OCI-LY3 (cell line): ENCODE measurements around the gene AKAP9.
"Not testable (repeated sequence)": the region's sequence is repeated elsewhere in the genome, so short reads cannot be mapped to it uniquely, and the experiment has no call there.

Source experiments
- H2AFZ ChIP-seq: fragments of 200-600, 300-600 bp; shearing (Covaris generic); 2 replicates; pipeline ENCODE4 v1.6.0; 2014; ENCODE audit warnings: antibody characterized with exemption, low read depth, low read length
- H3K27ac ChIP-seq: fragments of 200-600, 300-600 bp; sonication (generic); 2 replicates; pipeline ENCODE4 v1.5.1; 2014; ENCODE audit warnings: mild to moderate bottlenecking, low read length, moderate library complexity, mixed read lengths
- H3K27me3 ChIP-seq: fragments of 200-600, 300-600 bp; sonication (generic); 2 replicates; pipeline ENCODE4 v1.6.1; 2014; ENCODE audit warnings: low read depth, low read length, mixed read lengths
- H3K36me3 ChIP-seq: fragments of 200-600, 300-600 bp; sonication (generic); replicated peaks from 2 replicates; pipeline ENCODE3; 2014; ENCODE audit warnings: low read depth, low read length, mixed read lengths
- H3K4me1 ChIP-seq: fragments of 300-600, 200-600 bp; sonication (generic); 2 replicates; pipeline ENCODE4 v1.6.1; 2014; ENCODE audit warnings: low read length, mixed read lengths
- H3K4me2 ChIP-seq: fragments of 200-600, 300-600 bp; sonication (generic); 2 replicates; pipeline ENCODE4 v1.6.1; 2014; ENCODE audit warnings: low read length, mixed read lengths
- H3K4me3 ChIP-seq: fragments of 300-600, 200-600 bp; sonication (generic); 2 replicates; pipeline ENCODE4 v1.5.1; 2014; ENCODE audit warnings: antibody characterized with exemption, mild to moderate bottlenecking, low read length, moderate library complexity
- H3K79me2 ChIP-seq: fragments of 300-600, 200-600 bp; shearing (Covaris generic); 2 replicates; pipeline ENCODE4 v1.6.1; 2014; ENCODE audit warnings: mild to moderate bottlenecking, low read length, mixed read lengths
- H3K9ac ChIP-seq: fragments of 300-600, 200-600 bp; shearing (Covaris generic); 2 replicates; pipeline ENCODE4 v1.6.0; 2014; ENCODE audit warnings: mild to moderate bottlenecking, low read length, moderate library complexity
- H3K9me3 ChIP-seq: fragments of 200-600, 300-600 bp; shearing (Covaris generic); 2 replicates; pipeline ENCODE4 v1.6.1; 2014; ENCODE audit warnings: low read length, mixed read lengths; ENCODE audit not compliant: insufficient read depth
- H4K20me1 ChIP-seq: fragments of 200-600, 300-600 bp; sonication (generic); 2 replicates; pipeline ENCODE4 v1.6.1; 2016; ENCODE audit warnings: low read length, mixed read lengths; ENCODE audit not compliant: insufficient read depth
- EZH2phosphoT487 ChIP-seq: fragments of 200-600 bp; shearing (Covaris generic); IDR thresholded peaks from 2 replicates; pipeline ENCODE4 v1.6.1; 2018; ENCODE audit warnings: antibody characterized with exemption, mixed run types, low read depth
- TF ChIP-seq, protein P1 (sequence below): fragments of 200-600, 300-600 bp; sonication (generic); IDR thresholded peaks from 2 replicates; pipeline ENCODE4 v1.5.1; 2014; ENCODE audit warnings: antibody characterized with exemption, low read length, low read depth

The AKAP9 gene

DNA sequence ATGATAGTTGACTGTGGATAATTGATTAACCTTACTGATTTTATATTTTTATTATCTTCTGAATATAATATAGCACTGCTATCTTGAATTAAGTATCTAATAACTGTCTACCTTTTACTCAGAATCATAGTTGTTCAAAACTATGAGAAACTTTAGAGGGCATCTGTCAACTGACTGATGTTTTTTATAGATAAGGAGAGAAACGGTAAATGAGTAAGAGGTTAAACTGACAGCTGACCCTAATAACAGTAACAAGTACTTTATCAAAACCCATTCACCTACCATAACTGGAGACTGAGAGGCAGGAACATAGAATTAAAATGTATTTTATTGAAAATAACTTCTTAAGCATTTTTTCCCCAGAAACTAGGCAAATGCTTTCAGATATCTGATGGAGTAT lies 131.5 kb downstream of the AKAP9 start:
- Histone ChIP-seq H3K27ac (no peak overlapping the region), H3K4me1 (peaks cover 6% of the 10 kb centered on the region; the same call in 1 of the 2 replicates), H3K27me3 (no peaks in the 10 kb centered on the region), H3K36me3 (no peaks in the 10 kb centered on the region), H3K9me3 (no peaks in the 10 kb centered on the region), H3K9ac (no peak overlapping the region), H3K79me2 (no peaks in the 10 kb centered on the region), H2AFZ (no peak overlapping the region), H3K4me2 (no peak overlapping the region), H3K4me3 (no peak overlapping the region), H4K20me1 (no peaks in the 10 kb centered on the region)
- TF ChIP-seq, protein P1, sequence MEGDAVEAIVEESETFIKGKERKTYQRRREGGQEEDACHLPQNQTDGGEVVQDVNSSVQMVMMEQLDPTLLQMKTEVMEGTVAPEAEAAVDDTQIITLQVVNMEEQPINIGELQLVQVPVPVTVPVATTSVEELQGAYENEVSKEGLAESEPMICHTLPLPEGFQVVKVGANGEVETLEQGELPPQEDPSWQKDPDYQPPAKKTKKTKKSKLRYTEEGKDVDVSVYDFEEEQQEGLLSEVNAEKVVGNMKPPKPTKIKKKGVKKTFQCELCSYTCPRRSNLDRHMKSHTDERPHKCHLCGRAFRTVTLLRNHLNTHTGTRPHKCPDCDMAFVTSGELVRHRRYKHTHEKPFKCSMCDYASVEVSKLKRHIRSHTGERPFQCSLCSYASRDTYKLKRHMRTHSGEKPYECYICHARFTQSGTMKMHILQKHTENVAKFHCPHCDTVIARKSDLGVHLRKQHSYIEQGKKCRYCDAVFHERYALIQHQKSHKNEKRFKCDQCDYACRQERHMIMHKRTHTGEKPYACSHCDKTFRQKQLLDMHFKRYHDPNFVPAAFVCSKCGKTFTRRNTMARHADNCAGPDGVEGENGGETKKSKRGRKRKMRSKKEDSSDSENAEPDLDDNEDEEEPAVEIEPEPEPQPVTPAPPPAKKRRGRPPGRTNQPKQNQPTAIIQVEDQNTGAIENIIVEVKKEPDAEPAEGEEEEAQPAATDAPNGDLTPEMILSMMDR: no peak
- TF ChIP-seq EZH2phosphoT487: no peak

DNA sequence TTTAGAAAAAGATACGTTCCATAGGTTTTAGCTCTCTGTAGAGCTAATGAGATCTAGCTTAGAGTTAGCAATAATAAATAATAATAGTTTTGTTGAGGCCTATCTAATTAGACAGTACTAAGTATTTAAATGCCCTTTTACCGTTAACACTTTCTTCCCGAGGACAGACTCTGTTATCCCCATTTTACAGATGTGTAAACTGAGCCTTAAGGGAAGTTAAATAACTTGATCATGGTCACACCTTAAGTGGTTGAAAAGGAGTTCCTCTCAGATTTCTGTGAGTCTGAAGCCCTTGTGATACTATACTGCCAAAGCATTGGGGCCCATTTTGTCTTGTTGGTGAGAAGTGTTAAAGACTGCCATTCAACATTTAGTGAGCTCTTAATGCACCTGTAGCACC lies 132.0 kb downstream of the AKAP9 start:
- Histone ChIP-seq H3K79me2 (no peaks in the 10 kb centered on the region), H2AFZ (no peak overlapping the region), H3K36me3 (peaks cover 4% of the 10 kb centered on the region), H3K9ac (no peak overlapping the region), H3K4me1 (peaks cover 6% of the 10 kb centered on the region; the same call in 1 of the 2 replicates), H3K27me3 (no peaks in the 10 kb centered on the region), H3K4me2 (no peak overlapping the region), H3K9me3 (no peaks in the 10 kb centered on the region), H3K27ac (no peak overlapping the region), H4K20me1 (no peaks in the 10 kb centered on the region), H3K4me3 (no peak overlapping the region)
- TF ChIP-seq, protein P1: no peak
- no peak for TF ChIP-seq EZH2phosphoT487

DNA sequence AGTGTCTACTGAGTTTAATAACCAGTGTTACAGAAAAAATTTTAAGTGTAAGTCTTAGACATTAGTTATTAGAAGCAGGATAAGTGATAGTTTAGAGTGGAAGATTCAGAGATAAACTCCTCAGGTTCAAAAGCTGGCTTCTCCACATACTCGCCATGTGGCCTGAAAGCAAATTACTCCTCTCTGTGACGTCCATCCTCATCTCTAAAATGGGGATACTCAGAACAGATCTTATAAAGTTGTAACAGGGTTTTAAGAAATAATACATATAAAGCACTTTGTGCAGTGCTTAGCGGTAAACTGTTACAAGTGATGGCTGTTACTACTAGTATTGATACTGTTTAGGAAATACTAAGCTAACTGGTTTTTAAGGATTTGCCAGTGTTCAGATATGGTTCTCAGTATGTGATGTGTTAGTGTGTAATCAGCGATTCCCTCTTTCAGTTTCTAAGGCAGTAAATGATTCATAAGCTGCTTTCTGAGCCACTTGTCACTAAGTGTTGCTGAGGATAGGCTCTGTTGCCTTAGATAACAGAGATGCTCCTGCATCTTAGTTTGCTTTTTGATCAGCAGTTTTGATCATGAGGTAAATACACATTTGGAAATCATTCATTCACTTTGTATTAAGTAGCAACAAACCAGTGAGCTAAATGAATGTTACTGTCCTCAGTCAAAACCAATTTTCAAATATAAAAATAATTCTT lies 134.9 kb downstream of the AKAP9 start:
- H3K4me2 ChIP-seq: no peak overlapping the region
- no peaks in the 10 kb centered on the region for H3K9me3 ChIP-seq
- H3K4me1 ChIP-seq: peaks cover 6% of the 10 kb centered on the region; the same call in 1 of the 2 replicates
- H3K9ac ChIP-seq: no peak overlapping the region
- H3K27me3 ChIP-seq: no peaks in the 10 kb centered on the region
- no peak overlapping the region for H3K4me3 ChIP-seq
- H2AFZ ChIP-seq: no peak overlapping the region
- TF ChIP-seq, protein P1: no peak
- TF ChIP-seq EZH2phosphoT487: no peak
- H4K20me1 ChIP-seq: no peaks in the 10 kb centered on the region
- no peak overlapping the region for H3K27ac ChIP-seq
- no peaks in the 10 kb centered on the region for H3K79me2 ChIP-seq
- H3K36me3 ChIP-seq: peaks cover 4% of the 10 kb centered on the region

DNA sequence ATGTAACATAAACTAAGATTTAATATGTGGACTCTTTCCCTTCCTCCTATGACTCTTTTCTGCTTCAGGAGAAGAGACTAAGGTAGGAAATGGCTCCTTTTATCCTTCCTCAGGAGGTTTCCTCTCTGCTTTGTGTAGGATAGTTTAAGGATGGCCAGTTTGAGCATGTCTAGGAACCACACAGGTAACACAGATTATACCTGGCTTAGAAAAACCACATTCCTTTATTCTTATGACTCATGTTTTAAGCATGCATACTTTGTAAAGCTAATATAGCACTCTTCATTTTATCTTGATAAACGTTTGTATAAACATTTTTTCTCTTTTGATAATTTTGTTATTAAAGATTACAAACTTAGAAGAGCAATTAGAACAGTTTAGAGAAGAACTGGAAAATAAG lies 135.8 kb downstream of the AKAP9 start:
- Histone ChIP-seq H2AFZ (no peak overlapping the region), H3K27ac (no peak overlapping the region), H3K9ac (no peak overlapping the region), H4K20me1 (no peaks in the 10 kb centered on the region), H3K4me3 (no peak overlapping the region), H3K9me3 (no peaks in the 10 kb centered on the region), H3K4me2 (no peak overlapping the region), H3K79me2 (no peaks in the 10 kb centered on the region), H3K36me3 (peaks cover 4% of the 10 kb centered on the region), H3K4me1 (peaks cover 6% of the 10 kb centered on the region; the same call in 1 of the 2 replicates), H3K27me3 (no peaks in the 10 kb centered on the region)
- TF ChIP-seq, protein P1: no peak
- no peak for TF ChIP-seq EZH2phosphoT487

DNA sequence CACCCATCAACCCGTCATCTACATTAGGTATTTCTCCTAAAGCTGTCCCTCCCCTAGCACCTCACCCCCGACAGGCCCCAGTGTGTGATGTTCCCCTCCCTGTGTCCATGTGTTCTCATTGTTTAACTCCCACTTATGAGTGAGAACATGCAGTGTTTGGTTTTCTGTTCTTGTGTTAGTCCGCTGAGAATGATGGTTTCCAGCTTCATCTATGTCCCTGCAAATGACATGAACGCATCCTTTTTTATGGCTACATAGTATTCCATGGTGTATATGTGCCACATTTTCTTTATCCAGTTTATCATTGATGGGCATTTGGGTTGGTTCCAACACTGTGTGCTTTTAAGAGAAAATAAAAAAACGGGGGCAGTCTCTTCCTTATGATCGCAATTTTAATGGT lies 143.3 kb downstream of the AKAP9 start:
- H3K79me2 ChIP-seq, H3K4me1 ChIP-seq, H3K9me3 ChIP-seq, H3K4me2 ChIP-seq, H3K27ac ChIP-seq, H4K20me1 ChIP-seq, H2AFZ ChIP-seq, H3K27me3 ChIP-seq, H3K9ac ChIP-seq, H3K4me3 ChIP-seq: not testable (repeated sequence)
- H3K36me3 ChIP-seq: peaks cover 22% of the 10 kb centered on the region
